Neural cell (in vitro differentiated cells): ENCODE results near the gene SPTBN1.

Experiments used
- EP300 ChIP-seq: fragments of 450-650 bp; conservative IDR thresholded peaks from 2 replicates; pipeline ENCODE4 v1.6.1; 2014; ENCODE audit warnings: antibody characterized with exemption, mild to moderate bottlenecking, moderate library complexity; ENCODE audit not compliant: poor library complexity, severe bottlenecking
- MXI1 ChIP-seq: fragments of 450-650 bp; conservative IDR thresholded peaks from 2 replicates; pipeline ENCODE4 v1.6.1; 2014; ENCODE audit warnings: antibody characterized with exemption, mild to moderate bottlenecking; ENCODE audit not compliant: poor library complexity, severe bottlenecking
- POLR2AphosphoS5 ChIP-seq: IDR thresholded peaks from 2 replicates; pipeline ENCODE4 v1.6.1; 2012
- TF ChIP-seq, protein P1 (sequence below): fragments of 450-650 bp; IDR thresholded peaks from 2 replicates; pipeline ENCODE4 v1.5.1; 2014; ENCODE audit warnings: antibody characterized with exemption, mild to moderate bottlenecking, moderate library complexity; ENCODE audit not compliant: poor library complexity, severe bottlenecking

DNA sequence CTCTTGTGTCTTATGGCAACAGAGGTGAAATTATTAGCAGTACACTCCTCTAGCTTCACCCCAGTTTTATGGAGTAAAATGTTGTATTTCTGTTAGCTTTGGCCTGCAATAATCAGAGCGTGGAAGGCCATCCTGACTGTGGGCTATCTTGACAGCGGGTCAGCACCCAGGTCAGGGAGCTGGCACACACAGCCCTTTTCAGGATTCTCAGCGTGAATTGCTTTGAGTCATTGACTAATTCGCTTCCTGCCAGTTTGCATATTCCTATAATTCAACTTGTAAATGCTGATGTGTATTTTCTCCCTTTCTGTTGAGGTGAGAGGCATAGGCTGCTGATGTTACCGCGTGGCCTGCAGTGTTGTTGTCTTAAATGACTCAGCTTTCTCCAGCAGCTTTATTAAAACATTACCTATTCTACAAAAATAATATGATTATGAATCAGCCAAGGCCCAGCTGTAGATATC, 157.7 kb downstream of the SPTBN1 start:
- TF ChIP-seq, protein P1, sequence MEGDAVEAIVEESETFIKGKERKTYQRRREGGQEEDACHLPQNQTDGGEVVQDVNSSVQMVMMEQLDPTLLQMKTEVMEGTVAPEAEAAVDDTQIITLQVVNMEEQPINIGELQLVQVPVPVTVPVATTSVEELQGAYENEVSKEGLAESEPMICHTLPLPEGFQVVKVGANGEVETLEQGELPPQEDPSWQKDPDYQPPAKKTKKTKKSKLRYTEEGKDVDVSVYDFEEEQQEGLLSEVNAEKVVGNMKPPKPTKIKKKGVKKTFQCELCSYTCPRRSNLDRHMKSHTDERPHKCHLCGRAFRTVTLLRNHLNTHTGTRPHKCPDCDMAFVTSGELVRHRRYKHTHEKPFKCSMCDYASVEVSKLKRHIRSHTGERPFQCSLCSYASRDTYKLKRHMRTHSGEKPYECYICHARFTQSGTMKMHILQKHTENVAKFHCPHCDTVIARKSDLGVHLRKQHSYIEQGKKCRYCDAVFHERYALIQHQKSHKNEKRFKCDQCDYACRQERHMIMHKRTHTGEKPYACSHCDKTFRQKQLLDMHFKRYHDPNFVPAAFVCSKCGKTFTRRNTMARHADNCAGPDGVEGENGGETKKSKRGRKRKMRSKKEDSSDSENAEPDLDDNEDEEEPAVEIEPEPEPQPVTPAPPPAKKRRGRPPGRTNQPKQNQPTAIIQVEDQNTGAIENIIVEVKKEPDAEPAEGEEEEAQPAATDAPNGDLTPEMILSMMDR: no peak
- TF ChIP-seq EP300 (no peak), MXI1 (no peak), POLR2AphosphoS5 (no peak)
